GM12878 (cell line): ENCODE measurements around the gene LAMA4. TPM values are rescaled to one million over a fixed set of nuclear protein-coding genes. Genes with fewer than 3 reads are reported as not detected.

Source experiments
- ATAC-seq: fragments of 200-7000 bp; cut with Tn5 transposase; 3 replicates; pipeline ENCODE4 v1.9.1; 2020; ENCODE audit warnings: mild to moderate bottlenecking, moderate library complexity
- BruUV-seq: library from RNA; stranded (reverse); fragments of 400-500 nt; replicated peaks from 2 replicates; lab custom pipeline; 2021; lab: Mats Ljungman, UMichigan
- CTCF ChIA-PET: fragments of 300-600 bp; sonication (Branson Sonifier 250); formaldehyde crosslinking; extraction: SDS; loops from one replicate; lab custom pipeline; 2021; ENCODE audit warnings: inconsistent platforms; lab: Yijun Ruan, JAX
- POLR2A ChIA-PET: fragments of 350-600 bp; formaldehyde crosslinking; extraction: SDS; loops from one replicate; lab custom pipeline; 2021; ENCODE audit warnings: inconsistent platforms; lab: Charles Lee
- RAD21 ChIA-PET: fragments of 300-600 bp; sonication (Branson Sonifier 250); formaldehyde crosslinking; loops from one replicate; lab custom pipeline; 2023; ENCODE audit warnings: antibody characterized with exemption; ENCODE audit not compliant: unreplicated experiment; lab: Charles Lee
- SMC1A ChIA-PET: fragments of 300-600 bp; sonication (Branson Sonifier 250); formaldehyde crosslinking; loops from one replicate; lab custom pipeline; 2023; ENCODE audit not compliant: unreplicated experiment, uncharacterized antibody; lab: Charles Lee
- DNase-seq: peaks from one replicate; pipeline ENCODE4 v3.0.0-alpha.2; 2011; ENCODE audit warnings: low read depth, low spot score
- FAIRE-seq: peaks from 3 replicates; lab custom pipeline; 2011; peaks lifted over from hg19 to GRCh38; lab: Jason Lieb, UNC
- H2AFZ ChIP-seq: 2 replicates; pipeline ENCODE4 v1.6.0; 2011; ENCODE audit warnings: low read depth, low read length, control low read depth; ENCODE audit not compliant: control insufficient read depth
- H3K27ac ChIP-seq: 2 replicates; pipeline ENCODE4 v1.5.1; 2011; ENCODE audit warnings: control low read depth; ENCODE audit not compliant: control insufficient read depth, insufficient read depth
- H3K27me3 ChIP-seq, 2 experiments: replicated peaks in 1 of 2; 2 replicates each; pipeline versions ENCODE4 v1.6.0 to v1.6.1; 2011; ENCODE audit warnings: low read length in 1 of 2; ENCODE audit not compliant: control insufficient read depth in 2 of 2, insufficient read depth in 2 of 2
- H3K36me3 ChIP-seq, 2 experiments: 2 replicates each; pipeline ENCODE4 v1.5.1; 2011; ENCODE audit warnings: low read length in 1 of 2; ENCODE audit not compliant: control insufficient read depth in 2 of 2, insufficient read depth in 2 of 2
- H3K4me1 ChIP-seq: 2 replicates; pipeline ENCODE4 v1.6.1; 2011; ENCODE audit warnings: mild to moderate bottlenecking, low read length, moderate library complexity, mixed read lengths; ENCODE audit not compliant: control insufficient read depth, insufficient read depth
- H3K4me2 ChIP-seq: 2 replicates; pipeline ENCODE4 v1.6.0; 2011; ENCODE audit warnings: control low read depth; ENCODE audit not compliant: control insufficient read depth, insufficient read depth
- H3K4me3 ChIP-seq: fragments of 200-600 bp; sonication (generic); 2 replicates; pipeline ENCODE4 v1.5.1; 2016
- H3K79me2 ChIP-seq: 2 replicates; pipeline ENCODE4 v1.6.0; 2011; ENCODE audit warnings: low read length; ENCODE audit not compliant: control insufficient read depth, insufficient read depth
- H3K9ac ChIP-seq: 2 replicates; pipeline ENCODE4 v1.8.0; 2011; ENCODE audit warnings: low read length, control low read depth, mixed read lengths; ENCODE audit not compliant: control insufficient read depth, insufficient read depth
- H3K9me3 ChIP-seq: replicated peaks from 3 replicates; pipeline ENCODE4 v1.5.1; 2011; ENCODE audit warnings: mild to moderate bottlenecking, low read length; ENCODE audit not compliant: control insufficient read depth, insufficient read depth
- H4K20me1 ChIP-seq: 2 replicates; pipeline ENCODE4 v1.6.0; 2011; ENCODE audit not compliant: control insufficient read depth, insufficient read depth
- ASH2L ChIP-seq: fragments of 300-600, 200-600 bp; sonication (generic); IDR thresholded peaks from 2 replicates; pipeline ENCODE4 v1.6.1; 2017; ENCODE audit warnings: low read depth, mild to moderate bottlenecking, borderline replicate concordance
- CBFB ChIP-seq: IDR thresholded peaks from 2 replicates; pipeline ENCODE4 v1.6.1; 2016; ENCODE audit warnings: antibody characterized with exemption, low read depth
- HCFC1 ChIP-seq: fragments of 150-350 bp; IDR thresholded peaks from 2 replicates; pipeline ENCODE4 v1.6.1; 2014; ENCODE audit warnings: low read length
- HDAC6 ChIP-seq: fragments of 200-600 bp; sonication (generic); IDR thresholded peaks from one replicate; pipeline ENCODE4 v1.8.0; 2017; ENCODE audit warnings: antibody characterized with exemption; ENCODE audit not compliant: unreplicated experiment
- HDGF ChIP-seq: fragments of 450-650 bp; IDR thresholded peaks from 2 replicates; pipeline ENCODE4 v1.6.1; 2016; ENCODE audit warnings: antibody characterized with exemption
- JUNB ChIP-seq: IDR thresholded peaks from 2 replicates; pipeline ENCODE4 v1.6.1; 2016; ENCODE audit warnings: antibody characterized with exemption, mild to moderate bottlenecking
- MEF2A ChIP-seq: IDR thresholded peaks from 2 replicates; pipeline ENCODE4 v1.6.1; 2011; ENCODE audit warnings: low read depth, mild to moderate bottlenecking, low read length, moderate library complexity; ENCODE audit not compliant: insufficient read depth
- NKRF ChIP-seq: fragments of 450-650 bp; conservative IDR thresholded peaks from 2 replicates; pipeline ENCODE4 v1.6.1; 2017; ENCODE audit warnings: mild to moderate bottlenecking, moderate library complexity
- SKIL ChIP-seq: fragments of 450-650 bp; IDR thresholded peaks from 2 replicates; pipeline ENCODE4 v1.6.1; 2017; ENCODE audit warnings: mild to moderate bottlenecking, low read depth, inconsistent platforms; ENCODE audit not compliant: poor library complexity, severe bottlenecking
- ZNF622 ChIP-seq: fragments of 450-650 bp; IDR thresholded peaks from 2 replicates; pipeline ENCODE4 v1.6.1; 2017; ENCODE audit warnings: mild to moderate bottlenecking, inconsistent platforms
- WGBS: methylation state at CpG from one replicate; pipeline ENCODE4 v1.1.6; 2016; ENCODE audit warnings: low lambda C conversion rate; ENCODE audit not compliant: insufficient replicate concordance, insufficient coverage; ENCODE audit errors: missing lambda C conversion rate; 5-methylcytosine and 5-hydroxymethylcytosine counted together
- in situ Hi-C: fragments of 300-500 bp; cut with MboI; formaldehyde crosslinking; loops from 9 replicates; pipeline ENCODE4 v1.14.3; 2018; ENCODE audit warnings: mixed read lengths
- intact Hi-C: fragments of 100-400 bp; cut with micrococcal nuclease; formaldehyde crosslinking; loops from one replicate; pipeline ENCODE4 v1.14.2; 2022; ENCODE audit not compliant: unreplicated experiment
- polyA plus RNA-seq, 11 experiments: library from polyadenylated mRNA; depleted of rRNA in 4 of 11; unstranded in 6 of 11; stranded (reverse) in 5 of 11; fragments of >200 nt; fragmentation: Nextera tagmentation in 4 of 11; fragmentation: Illumina TruSeq in 1 of 11; extraction: Ambion mirVana in 4 of 11; extraction: Trizol in 1 of 11; gene quantifications; 1 replicate in 1 of 11; 2 replicates in 10 of 11; pipeline versions ENCODE4 v1.2.1 to v1.2.3, GENCODE V29; 2011 to 2016; ENCODE audit warnings: inconsistent platforms in 2 of 11, missing spikeins in 2 of 11, low read depth in 1 of 11
- total RNA-seq, 4 experiments: library from RNA; depleted of rRNA in 3 of 4; stranded (reverse); fragments of >200 nt in 3 of 4; fragmentation: Illumina TruSeq in 1 of 4; extraction: Trizol in 1 of 4; gene quantifications; 2 replicates each; pipeline versions ENCODE4 v1.2.1 to v1.2.3, GENCODE V29; 2013 to 2021
- TF ChIP-seq, protein P1 (sequence below): fragments of 450-650 bp; formaldehyde crosslinking; IDR thresholded peaks from 2 replicates; pipeline ENCODE4 v1.4.0; 2022; ENCODE audit warnings: mild to moderate bottlenecking, moderate library complexity
- TF ChIP-seq, protein P2 (sequence below): IDR thresholded peaks from 2 replicates; pipeline ENCODE4 v1.6.1; 2012; ENCODE audit warnings: low read depth, low read length, improper control_type of control experiment

LAMA4 gene
- total and polyA plus RNA-seq, 10 of the 15 experiments (the other 5 are each of a cell fraction or from before 2014, with no cell fraction given) = 0.11 to 0.21 (median 0.14) TPM; not detected in 7

GRCh38 chr6:112066606-112067005, 187.8 kb downstream of the LAMA4 start:
- FAIRE-seq = no peak
- intact Hi-C loops (no loop called here), in situ Hi-C loops (no loop called here)
- no peak for ATAC-seq
- ChIA-PET POLR2A (no interaction called here), SMC1A (interaction anchor here (0.9 kb wide), 1 partner anchor 11 kb away, joined by 3 read pairs; no protein-coding TSS in a partner anchor), RAD21 (no interaction called here), CTCF (interaction anchor here (2.4 kb wide), 1 partner anchor 24 kb away, joined by 7 read pairs; no protein-coding TSS in a partner anchor)
- no peak for DNase-seq
- H3K27me3 ChIP-seq = no peaks in the 10 kb centered on the region
- WGBS = 81% methylated on average over 3 of the region's 3 CpGs
- no peak overlapping the region for H3K9ac ChIP-seq
- BruUV-seq = no TSS peak
- no peaks in the 10 kb centered on the region for H3K4me1 ChIP-seq
- no peak overlapping the region for H2AFZ ChIP-seq
- H3K9me3 ChIP-seq = no peaks in the 10 kb centered on the region
- H3K4me2 ChIP-seq = no peak overlapping the region
- H4K20me1 ChIP-seq = no peaks in the 10 kb centered on the region
- no peak overlapping the region for H3K27ac ChIP-seq
- H3K79me2 ChIP-seq = no peaks in the 10 kb centered on the region
- H3K4me3 ChIP-seq = no peak overlapping the region
- H3K36me3 ChIP-seq = no peaks in the 10 kb centered on the region; a peak in 1 of 4 replicates
- no peak for TF ChIP-seq SKIL
- TF ChIP-seq HDGF = no peak
- no peak for TF ChIP-seq JUNB
- TF ChIP-seq, protein P1, sequence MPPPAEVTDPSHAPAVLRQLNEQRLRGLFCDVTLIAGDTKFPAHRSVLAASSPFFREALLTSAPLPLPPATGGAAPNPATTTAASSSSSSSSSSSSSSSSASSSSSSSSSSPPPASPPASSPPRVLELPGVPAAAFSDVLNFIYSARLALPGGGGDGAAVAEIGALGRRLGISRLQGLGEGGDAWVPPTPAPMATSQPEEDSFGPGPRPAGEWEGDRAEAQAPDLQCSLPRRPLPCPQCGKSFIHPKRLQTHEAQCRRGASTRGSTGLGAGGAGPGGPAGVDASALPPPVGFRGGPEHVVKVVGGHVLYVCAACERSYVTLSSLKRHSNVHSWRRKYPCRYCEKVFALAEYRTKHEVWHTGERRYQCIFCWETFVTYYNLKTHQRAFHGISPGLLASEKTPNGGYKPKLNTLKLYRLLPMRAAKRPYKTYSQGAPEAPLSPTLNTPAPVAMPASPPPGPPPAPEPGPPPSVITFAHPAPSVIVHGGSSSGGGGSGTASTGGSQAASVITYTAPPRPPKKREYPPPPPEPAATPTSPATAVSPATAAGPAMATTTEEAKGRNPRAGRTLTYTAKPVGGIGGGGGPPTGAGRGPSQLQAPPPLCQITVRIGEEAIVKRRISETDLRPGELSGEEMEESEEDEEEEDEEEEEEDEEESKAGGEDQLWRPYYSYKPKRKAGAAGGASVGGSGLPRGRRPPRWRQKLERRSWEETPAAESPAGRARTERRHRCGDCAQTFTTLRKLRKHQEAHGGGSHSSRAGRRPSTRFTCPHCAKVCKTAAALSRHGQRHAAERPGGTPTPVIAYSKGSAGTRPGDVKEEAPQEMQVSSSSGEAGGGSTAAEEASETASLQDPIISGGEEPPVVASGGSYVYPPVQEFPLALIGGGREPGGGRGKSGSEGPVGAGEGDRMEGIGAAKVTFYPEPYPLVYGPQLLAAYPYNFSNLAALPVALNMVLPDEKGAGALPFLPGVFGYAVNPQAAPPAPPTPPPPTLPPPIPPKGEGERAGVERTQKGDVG (CRISPR knock-in tag) = no peak
- TF ChIP-seq HDAC6 = no peak
- TF ChIP-seq MEF2A = no peak
- TF ChIP-seq CBFB = no peak
- no peak for TF ChIP-seq ZNF622
- TF ChIP-seq, protein P2, sequence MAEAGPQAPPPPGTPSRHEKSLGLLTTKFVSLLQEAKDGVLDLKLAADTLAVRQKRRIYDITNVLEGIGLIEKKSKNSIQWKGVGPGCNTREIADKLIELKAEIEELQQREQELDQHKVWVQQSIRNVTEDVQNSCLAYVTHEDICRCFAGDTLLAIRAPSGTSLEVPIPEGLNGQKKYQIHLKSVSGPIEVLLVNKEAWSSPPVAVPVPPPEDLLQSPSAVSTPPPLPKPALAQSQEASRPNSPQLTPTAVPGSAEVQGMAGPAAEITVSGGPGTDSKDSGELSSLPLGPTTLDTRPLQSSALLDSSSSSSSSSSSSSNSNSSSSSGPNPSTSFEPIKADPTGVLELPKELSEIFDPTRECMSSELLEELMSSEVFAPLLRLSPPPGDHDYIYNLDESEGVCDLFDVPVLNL = no peak
- no peak for TF ChIP-seq ASH2L
- TF ChIP-seq NKRF = no peak
- TF ChIP-seq HCFC1 = no peak
